ENCODE data around the gene MAD1L1. TPM values are rescaled to one million over a fixed set of nuclear protein-coding genes. Genes with fewer than 3 reads are reported as not detected.

MAD1L1 gene
- total RNA-seq, 2 donors from 2014 or later: 34.2 to 53.5 TPM

GRCh38 chr7:1922870-1923236 lies 309.9 kb downstream of the MAD1L1 start:
- Mint-ChIP-seq H3K36me3 (peaks cover 0 to 6% of the 10 kb centered on the region in 2 donors), H3K27ac (no peak overlapping the region), H3K9me3 (no peaks in the 10 kb centered on the region)
- DNase-seq (ENCODE audit: low spot score in 2 of 2) (no peak), ATAC-seq (no peak)

- Mint-ChIP-seq H3K36me3 (peaks cover 0 to 6% of the 10 kb centered on the region in 2 donors), H3K27ac (peak overlapping the region in 1 of 2 donors; percentile 25), H3K9me3 (no peaks in the 10 kb centered on the region)
- DNase-seq (ENCODE audit: low spot score in 2 of 2): peak in 1 of 2 donors; percentile 40
- peak; percentile 44 to 73 for ATAC-seq
These were observed 310.5 kb downstream of the MAD1L1 start for GRCh38 chr7:1922071-1922869.

DNA sequence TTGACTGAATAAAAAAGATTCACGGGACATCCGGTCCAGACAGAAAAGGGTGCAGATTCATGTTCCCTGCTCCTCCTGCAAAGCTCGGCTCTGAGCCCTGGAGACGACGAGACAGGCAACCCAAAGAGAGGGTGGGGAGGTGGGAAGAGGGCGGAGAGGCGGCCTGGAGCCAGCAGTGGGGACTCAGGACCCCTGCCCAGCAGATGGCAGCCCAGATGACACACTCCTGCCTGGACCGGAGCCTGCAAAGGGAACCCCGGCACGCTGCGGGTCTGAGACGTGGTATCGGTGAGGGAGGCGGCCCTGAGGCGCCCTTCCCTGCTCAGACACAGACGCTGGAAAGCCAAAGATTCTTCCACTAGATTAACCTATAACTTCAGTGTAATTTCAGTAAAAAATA lies 311.9 kb downstream of the MAD1L1 start:
- Mint-ChIP-seq H3K36me3 (peaks cover 0 to 6% of the 10 kb centered on the region in 2 donors), H3K27ac (no peak overlapping the region)
- ATAC-seq: no peak

GRCh38 chr7:1920266-1920681 lies 312.5 kb downstream of the MAD1L1 start:
- peak overlapping the region in 1 of 2 donors; percentile 24 for H3K27ac Mint-ChIP-seq
- no peaks in the 10 kb centered on the region for H3K9me3 Mint-ChIP-seq
- DNase-seq (ENCODE audit: low spot score in 2 of 2) (peak in 1 of 2 donors; percentile 27), ATAC-seq (peak; percentile 47 to 64)
- H3K36me3 Mint-ChIP-seq: peaks cover 0 to 6% of the 10 kb centered on the region in 2 donors

More for the DNA sequence above, 311.9 kb downstream of the MAD1L1 start:
- no peaks in the 10 kb centered on the region for H3K9me3 Mint-ChIP-seq
- DNase-seq (ENCODE audit: low spot score in 2 of 2): no peak

DNA sequence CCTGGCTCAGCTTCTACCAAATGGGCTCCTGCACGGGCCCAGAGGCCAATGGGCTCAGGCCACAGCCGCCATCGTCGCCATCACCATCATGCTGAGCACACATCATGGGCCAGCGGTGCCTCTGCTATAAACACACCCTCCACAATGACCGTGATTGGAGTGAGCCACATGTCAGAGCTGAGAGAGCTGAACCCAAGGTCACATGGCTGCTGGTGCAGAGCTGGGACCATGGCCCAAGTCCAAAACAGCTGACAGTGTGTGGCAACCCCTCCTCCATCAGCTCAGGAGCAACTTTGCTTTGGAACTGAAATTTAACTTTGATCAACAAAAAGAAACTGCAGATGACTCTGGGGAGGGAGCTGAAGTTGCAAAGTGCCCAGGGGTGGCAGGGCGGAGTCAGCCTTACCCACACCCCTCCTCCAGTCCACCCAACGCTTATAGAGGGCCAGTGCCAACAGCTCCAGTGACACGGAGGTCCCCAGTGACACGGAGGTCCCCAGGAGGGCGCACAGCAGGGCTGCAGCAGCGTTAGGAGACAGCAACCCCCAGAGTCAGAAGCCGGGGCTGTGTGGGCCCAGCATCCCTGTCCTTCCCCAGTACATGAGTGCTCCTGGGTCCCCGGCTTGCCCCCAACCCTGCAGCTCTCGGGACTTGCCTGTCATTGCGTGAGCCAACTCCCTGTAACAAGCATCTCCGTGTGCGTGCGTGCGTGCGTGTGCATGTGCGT lies 313.0 kb downstream of the MAD1L1 start:
- ATAC-seq (no peak), DNase-seq (ENCODE audit: low spot score in 2 of 2) (no peak)
- peaks cover 0 to 6% of the 10 kb centered on the region in 2 donors for H3K36me3 Mint-ChIP-seq
- no peaks in the 10 kb centered on the region for H3K9me3 Mint-ChIP-seq
- peak overlapping the region in 1 of 2 donors; percentile 24 for H3K27ac Mint-ChIP-seq

- DNase-seq (ENCODE audit: low spot score in 2 of 2) (no peak), ATAC-seq (no peak)
- H3K9me3 Mint-ChIP-seq: no peaks in the 10 kb centered on the region
- H3K36me3 Mint-ChIP-seq: peaks cover 0 to under 1% of the 10 kb centered on the region in 2 donors
- peak overlapping the region in 1 of 2 donors; percentile 24 for H3K27ac Mint-ChIP-seq
These were observed 313.7 kb downstream of the MAD1L1 start for GRCh38 chr7:1918881-1919525.

- no peaks in the 10 kb centered on the region for H3K9me3 Mint-ChIP-seq
These were observed 314.6 kb downstream of the MAD1L1 start for GRCh38 chr7:1918063-1918645.

DNA sequence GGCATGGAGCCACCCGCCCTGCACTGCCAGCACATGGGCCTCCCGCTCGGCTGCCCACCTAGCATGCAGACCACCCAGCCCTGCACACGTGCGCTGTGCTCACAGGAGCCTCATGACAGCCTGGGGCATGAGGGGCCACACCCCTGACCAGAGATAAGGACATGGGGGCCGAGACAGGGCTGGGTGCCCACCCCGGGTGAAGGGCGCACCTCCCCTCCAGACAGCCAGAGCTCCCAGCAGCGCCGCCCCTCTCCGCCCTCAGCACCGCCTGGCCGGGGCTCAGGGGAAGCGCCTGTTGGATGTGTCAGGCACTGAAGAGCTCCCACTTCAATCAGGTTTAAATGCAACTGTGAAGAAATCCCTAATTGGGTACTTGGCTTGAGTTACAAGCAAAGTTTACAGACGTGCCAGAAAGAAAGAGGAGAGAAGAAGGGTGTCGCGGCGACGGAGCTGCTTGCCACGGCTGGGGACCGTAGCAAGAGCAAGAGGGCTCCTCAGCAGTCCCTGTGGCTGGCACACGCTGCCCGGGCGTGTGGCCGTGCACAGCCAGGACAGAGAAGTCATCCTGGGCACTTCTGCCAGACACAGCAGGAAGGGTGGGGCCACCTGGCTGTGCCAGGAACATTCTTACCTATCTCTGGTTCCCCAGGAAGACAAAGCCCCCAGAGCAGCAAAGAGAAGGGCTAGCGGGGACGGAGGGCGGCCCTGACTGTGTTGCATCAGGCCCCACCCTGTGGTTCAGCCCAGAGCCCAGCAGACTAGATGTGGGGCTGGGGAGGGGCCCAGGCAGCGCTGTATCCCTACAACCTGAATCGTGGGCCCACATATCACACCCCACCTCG lies 315.3 kb downstream of the MAD1L1 start:
- H3K27ac Mint-ChIP-seq: no peak overlapping the region
- DNase-seq (ENCODE audit: low spot score in 2 of 2): no peak
- no peaks in the 10 kb centered on the region for H3K36me3 Mint-ChIP-seq

More at GRCh38 chr7:1918063-1918645, 314.6 kb downstream of the MAD1L1 start:
- ATAC-seq (no peak), DNase-seq (ENCODE audit: low spot score in 2 of 2) (no peak)
- Mint-ChIP-seq H3K36me3 (no peaks in the 10 kb centered on the region), H3K27ac (no peak overlapping the region)

DNA sequence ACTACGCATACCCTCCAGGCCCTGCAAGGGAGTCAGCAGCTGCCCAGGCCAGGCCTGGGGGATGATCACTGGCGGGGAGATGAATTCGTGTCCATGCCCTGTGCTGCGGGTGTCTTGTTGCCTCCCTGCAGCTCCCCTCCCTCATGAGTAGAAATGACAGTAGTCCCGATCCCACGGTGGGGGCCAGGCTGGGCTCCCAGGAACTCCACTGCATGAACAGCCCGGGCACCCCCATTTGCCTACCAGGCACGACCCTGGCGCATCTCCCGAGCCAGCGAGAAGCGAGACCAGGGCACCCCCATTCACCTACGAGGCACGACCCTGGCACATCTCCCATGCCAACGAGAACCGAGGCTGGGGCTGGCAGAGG lies 316.2 kb downstream of the MAD1L1 start:
- DNase-seq (ENCODE audit: low spot score in 2 of 2): no peak
- Mint-ChIP-seq H3K9me3 (no peaks in the 10 kb centered on the region), H3K36me3 (no peaks in the 10 kb centered on the region), H3K27ac (no peak overlapping the region)
- ATAC-seq: no peak

More for the DNA sequence above, 315.3 kb downstream of the MAD1L1 start:
- no peak for ATAC-seq
- H3K9me3 Mint-ChIP-seq: no peaks in the 10 kb centered on the region

DNA sequence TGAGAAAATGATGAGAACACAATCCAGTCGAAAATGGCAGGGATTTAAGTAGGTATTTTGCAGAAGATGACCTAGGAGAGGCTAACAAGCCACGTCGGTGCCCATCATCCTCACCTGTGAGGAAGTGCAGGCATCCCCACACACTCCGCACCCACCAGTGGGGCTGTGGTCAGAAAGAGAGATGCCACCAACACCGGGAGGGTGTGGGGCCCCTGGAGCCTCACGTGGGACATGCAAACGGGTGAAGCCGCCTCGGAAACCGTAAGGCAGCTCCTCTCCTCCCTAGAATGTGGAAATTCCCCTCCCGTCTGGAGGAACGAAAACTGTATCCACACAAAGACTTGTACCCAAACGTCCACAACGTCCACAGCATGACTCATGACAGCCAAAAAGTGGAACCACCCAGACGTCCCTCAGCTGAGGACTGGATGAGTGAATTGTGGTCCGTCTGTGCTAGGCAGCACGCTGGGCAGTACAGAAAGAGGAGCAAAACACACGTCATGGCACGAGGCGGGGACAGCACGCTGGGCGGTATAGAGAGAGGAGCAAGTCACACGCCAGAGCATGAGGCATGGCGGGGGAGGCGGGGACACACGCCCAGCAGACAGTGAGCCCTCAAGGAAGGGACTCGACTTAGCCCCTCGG lies 316.7 kb downstream of the MAD1L1 start:
- no peaks in the 10 kb centered on the region for H3K9me3 Mint-ChIP-seq
- no peak overlapping the region for H3K27ac Mint-ChIP-seq
- ATAC-seq (no peak), DNase-seq (ENCODE audit: low spot score in 2 of 2) (no peak)
- H3K36me3 Mint-ChIP-seq: no peaks in the 10 kb centered on the region

- no peak for ATAC-seq
- no peak for DNase-seq (ENCODE audit: low spot score in 2 of 2)
- Mint-ChIP-seq H3K9me3 (no peaks in the 10 kb centered on the region), H3K27ac (no peak overlapping the region), H3K36me3 (no peaks in the 10 kb centered on the region)
These were observed 317.4 kb downstream of the MAD1L1 start for GRCh38 chr7:1915326-1915725.

DNA sequence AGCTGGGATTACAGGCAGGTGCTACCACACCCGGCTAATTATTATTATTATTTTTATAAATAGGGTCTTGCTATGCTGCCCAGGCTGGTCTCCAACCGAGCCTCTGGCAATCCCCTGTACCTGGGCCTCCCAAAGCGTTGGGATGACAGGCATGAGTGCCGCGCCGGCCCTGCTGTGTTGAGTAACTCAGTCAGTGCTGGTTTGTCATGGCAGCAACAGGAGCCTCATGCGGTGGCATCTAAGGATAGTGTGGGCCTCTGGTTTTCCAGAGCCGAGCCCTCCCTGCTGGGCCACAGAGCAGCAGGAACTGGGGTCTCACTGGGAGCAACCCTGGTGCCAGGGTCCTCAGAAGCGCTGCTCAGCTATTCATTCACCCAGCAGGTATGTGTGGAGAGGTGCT lies 318.0 kb downstream of the MAD1L1 start:
- ATAC-seq: no peak
- Mint-ChIP-seq H3K27ac (no peak overlapping the region), H3K9me3 (no peaks in the 10 kb centered on the region), H3K36me3 (no peaks in the 10 kb centered on the region)
- no peak for DNase-seq (ENCODE audit: low spot score in 2 of 2)

DNA sequence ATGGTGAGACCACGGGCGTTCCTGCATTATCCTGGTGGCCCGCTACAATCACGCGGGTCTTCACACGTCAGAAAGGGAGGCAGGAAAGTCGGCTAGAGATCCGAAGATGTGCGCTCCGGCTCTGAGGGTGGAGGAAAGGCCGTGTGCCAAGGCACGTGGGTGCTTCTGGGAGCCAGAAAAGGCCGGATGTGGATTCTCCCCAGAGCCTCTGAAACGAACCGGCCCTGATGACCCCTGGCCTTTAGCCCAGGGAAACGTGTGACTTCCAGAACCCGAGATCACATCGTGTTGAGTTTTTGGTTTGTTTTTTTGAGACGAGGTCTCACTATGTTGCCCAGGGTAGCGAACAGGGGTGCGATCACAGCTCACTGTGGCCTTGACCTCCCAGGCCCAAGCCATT lies 318.4 kb downstream of the MAD1L1 start:
- ATAC-seq: no peak
- H3K27ac Mint-ChIP-seq: no peak overlapping the region
- H3K36me3 Mint-ChIP-seq: no peaks in the 10 kb centered on the region
- H3K9me3 Mint-ChIP-seq: no peaks in the 10 kb centered on the region
- DNase-seq (ENCODE audit: low spot score in 2 of 2): no peak

DNA sequence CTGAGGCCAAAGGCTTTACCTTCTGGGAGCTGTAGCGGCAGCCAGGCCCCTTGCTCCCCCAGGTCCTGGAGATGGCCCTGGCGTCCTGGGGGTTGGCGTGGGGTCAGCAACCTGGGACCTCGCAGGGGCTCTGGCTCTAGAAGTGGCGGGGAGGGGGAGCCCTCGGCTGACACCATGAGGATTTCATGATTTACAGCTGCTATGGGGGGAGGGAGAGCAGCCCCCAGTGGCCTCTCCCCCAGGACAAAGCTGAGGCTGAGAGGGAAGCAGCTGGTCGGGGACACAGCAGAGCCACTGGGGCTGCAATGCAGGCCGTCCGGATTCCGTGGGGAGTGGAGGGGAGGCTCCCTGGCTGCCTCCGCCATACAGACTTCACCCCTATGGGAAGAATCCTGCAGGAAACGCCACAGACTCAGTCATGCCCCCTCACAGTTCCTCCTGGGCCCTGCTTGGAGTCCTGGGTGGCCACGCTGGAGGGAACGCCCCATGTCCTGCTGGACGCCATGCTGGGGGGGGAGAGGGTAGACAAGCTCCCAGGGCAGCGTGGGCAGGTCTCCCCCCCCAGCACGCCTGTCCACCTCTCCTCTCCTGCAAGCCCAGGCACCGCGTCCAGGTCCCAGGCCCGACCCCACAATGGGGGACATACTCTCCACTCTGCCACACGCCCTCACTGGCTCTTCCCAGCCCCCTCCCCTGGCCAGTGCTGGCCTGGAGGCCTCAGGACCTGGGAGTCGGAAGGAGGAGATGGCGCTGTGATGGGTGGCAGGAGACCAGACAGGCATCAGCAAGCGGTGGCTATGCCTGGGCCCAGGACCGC lies 319.1 kb downstream of the MAD1L1 start:
- no peak for DNase-seq (ENCODE audit: low spot score in 2 of 2)
- Mint-ChIP-seq H3K27ac (no peak overlapping the region), H3K36me3 (no peaks in the 10 kb centered on the region), H3K9me3 (no peaks in the 10 kb centered on the region)
- ATAC-seq: no peak

All from activated naive CD4-positive, alpha-beta T cell treated with anti-CD3 and anti-CD28 coated beads, Interleukin-2, amount 50 U/mL, for 72 hours (primary cell).